GM12865 (cell line): ENCODE data around the gene EFCAB11.
A peak's percentile ranks its signal among the peaks of the same experiment; 100 is the strongest.
"Not testable (repeated sequence)": the region's sequence is repeated elsewhere in the genome, so short reads cannot be mapped to it uniquely, and the experiment has no call there.

ENCODE experiments used
- DNase-seq: peaks from one replicate; pipeline ENCODE4 v3.0.0; 2010; ENCODE audit warnings: low read depth
- H3K4me3 ChIP-seq: 2 replicates; pipeline ENCODE4 v1.5.1; 2011; ENCODE audit warnings: mild to moderate bottlenecking, low read depth, low read length, control low read depth
- CTCF ChIP-seq: IDR thresholded peaks from 2 replicates; pipeline ENCODE4 v1.5.1; 2011; ENCODE audit warnings: low read length, control low read depth, low read depth, inconsistent platforms; ENCODE audit not compliant: insufficient read depth; ENCODE audit errors: missing control alignments

The EFCAB11 gene

DNA sequence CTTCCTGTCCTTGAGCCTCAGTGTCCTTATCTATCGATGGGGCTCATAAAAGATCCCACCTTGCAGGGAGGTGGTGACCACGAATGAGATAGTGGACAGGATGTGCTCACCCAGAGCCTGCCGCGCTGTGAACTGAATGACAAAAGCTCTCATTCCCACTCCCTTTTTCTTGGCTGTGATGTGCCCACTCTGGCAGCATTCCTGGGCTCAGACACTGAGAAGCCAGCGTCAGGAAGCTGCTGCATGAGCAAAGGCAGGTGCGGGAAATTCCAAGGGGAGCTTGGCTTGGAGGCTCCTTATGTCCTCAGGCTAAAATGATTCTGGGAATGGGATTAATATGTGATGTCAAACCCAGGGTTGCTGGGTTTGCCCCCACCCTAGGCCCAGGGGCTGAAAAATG lies 61.6 kb downstream of the EFCAB11 start:
- no peak for DNase-seq
- no peak for TF ChIP-seq CTCF
- no peak overlapping the region for H3K4me3 ChIP-seq

DNA sequence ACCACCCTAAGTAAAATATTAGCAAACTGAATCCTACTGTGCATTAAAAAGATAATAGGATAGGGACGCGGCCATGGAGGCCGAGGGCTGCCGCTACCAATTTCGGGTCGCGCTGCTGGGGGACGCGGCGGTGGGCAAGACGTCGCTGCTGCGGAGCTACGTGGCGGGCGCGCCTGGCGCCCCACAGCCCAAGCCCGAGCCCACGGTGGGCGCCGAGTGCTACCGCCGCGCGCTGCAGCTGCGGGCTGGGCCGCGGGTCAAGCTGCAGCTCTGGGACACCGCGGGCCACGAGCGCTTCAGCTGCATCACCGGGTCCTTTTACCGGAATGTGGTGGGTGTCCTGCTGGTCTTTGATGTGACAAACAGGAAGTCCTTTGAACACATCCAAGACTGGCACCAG lies 62.8 kb downstream of the EFCAB11 start:
- not testable (repeated sequence) for H3K4me3 ChIP-seq, DNase-seq

GRCh38 chr14:89891055-89891454 lies 63.5 kb downstream of the EFCAB11 start:
- no peak for TF ChIP-seq CTCF
- DNase-seq, result no peak
- H3K4me3 ChIP-seq, result no peak overlapping the region

DNA sequence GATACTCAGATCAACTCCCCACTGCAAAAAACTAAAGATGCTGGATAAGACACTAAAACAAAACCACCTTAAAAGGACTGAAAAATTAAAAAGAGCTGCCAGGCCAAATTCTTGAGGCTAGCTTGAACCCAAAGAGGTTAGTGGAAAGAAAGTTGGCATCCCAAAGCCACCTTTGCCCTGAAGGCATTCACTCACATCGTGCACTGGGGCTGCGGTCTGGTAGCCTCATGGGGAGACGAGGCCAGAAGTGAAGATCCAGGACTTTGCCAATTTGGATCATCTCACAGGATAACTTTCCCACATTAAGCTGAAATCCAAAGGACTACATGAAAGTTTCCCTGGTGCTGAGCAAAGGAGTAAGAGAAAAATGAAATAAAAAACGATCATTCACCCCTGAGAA lies 63.9 kb downstream of the EFCAB11 start:
- TF ChIP-seq CTCF, result no peak
- DNase-seq, result no peak

GRCh38 chr14:89889626-89890025 lies 64.9 kb downstream of the EFCAB11 start:
- DNase-seq, result no peak

More for the DNA sequence above, 63.9 kb downstream of the EFCAB11 start:
- H3K4me3 ChIP-seq, result no peak overlapping the region

DNA sequence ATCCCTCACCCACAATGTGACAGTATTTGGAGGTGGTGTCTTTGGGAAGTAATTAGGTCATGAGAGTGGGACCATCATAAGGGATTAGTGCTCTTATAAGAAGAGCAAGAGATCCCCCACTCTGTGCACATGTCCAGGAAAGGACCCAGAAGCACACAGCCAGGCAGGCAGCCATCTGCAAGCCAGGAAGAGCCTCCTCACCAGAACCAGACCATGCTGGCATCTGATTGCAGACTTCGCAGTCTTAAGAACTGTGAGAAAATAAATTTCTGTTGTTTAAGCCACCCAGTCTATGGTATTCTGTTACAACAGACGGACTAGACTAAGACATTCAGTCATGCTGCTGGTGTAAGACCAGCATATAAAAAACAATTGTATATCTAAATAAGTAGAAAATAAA lies 69.8 kb downstream of the EFCAB11 start:
- no peak overlapping the region for H3K4me3 ChIP-seq
- TF ChIP-seq CTCF, result no peak
- DNase-seq, result no peak

More at GRCh38 chr14:89889626-89890025, 64.9 kb downstream of the EFCAB11 start:
- no peak overlapping the region for H3K4me3 ChIP-seq
- TF ChIP-seq CTCF, result no peak

DNA sequence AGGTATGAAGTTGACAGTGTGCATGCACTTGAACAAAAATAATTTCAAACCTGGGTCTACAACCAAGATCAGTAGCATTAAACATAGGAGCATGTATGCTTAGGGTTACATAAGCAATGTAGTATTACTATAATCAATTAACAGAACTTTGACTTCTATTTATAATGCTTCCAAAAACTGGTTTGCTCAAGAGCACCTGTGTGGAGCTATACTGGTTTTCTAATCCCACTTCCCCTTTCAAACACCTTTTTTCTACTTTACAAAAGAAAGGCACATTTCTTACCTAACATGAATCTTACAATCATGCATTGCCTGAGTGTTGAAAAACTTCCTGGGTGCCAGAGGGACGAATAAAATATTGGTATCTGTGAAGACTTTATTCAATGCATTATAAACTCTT lies 72.7 kb downstream of the EFCAB11 start:
- DNase-seq, result peak; percentile 19
- TF ChIP-seq CTCF, result no peak
- no peak overlapping the region for H3K4me3 ChIP-seq

DNA sequence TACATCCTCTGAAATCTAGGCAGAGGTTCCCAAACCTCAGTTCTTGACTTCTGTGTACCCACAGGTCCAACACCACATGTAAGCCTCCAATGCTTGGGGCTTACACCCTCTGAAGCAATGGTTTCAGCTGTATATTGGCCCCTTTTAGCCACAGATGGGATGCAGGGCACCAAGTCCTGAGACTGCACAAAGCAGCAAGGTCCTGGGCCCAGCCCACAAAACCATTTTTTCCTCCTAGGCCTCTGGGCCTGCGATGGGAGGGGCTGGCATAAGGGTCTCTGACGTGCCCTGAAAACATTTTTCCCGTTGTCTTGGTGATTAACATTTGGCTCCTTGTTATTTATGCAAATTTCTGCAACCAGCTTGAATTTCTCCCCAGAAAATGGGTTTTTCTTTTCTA lies 80.4 kb downstream of the EFCAB11 start:
- DNase-seq, H3K4me3 ChIP-seq: not testable (repeated sequence)
